ENCODE measurements around the gene SOX10. TPM values are rescaled to one million over a fixed set of nuclear protein-coding genes. Genes with fewer than 3 reads are reported as not detected.

The SOX10 gene
- total RNA-seq, 1 experiment from 2014 or later = not detected

GRCh38 chr22:37926771-37927636, 57.4 kb downstream of the SOX10 start:
- no peaks in the 10 kb centered on the region for H3K9me2 ChIP-seq (ENCODE audit: insufficient read depth)
- TF ChIP-seq POLR2AphosphoS5 (IDR thresholded peaks at IDR 0.05; ENCODE audit: low read depth, low read length) (no peak), RAD21 (IDR thresholded peaks at IDR 0.05; ENCODE audit: low read depth) (no peak), TCF7L2 (IDR thresholded peaks at IDR 0.05; ENCODE audit: borderline replicate concordance, extremely low read depth, insufficient read depth, insufficient read length) (no peak), ATF3 (IDR thresholded peaks at IDR 0.05) (no peak), CTCF (IDR thresholded peaks at IDR 0.05 in 2 of 3, conservative IDR thresholded peaks at IDR 0.05 in 1 of 3; ENCODE audit: borderline replicate concordance in 1 of 3, insufficient read depth in 1 of 3, low read depth in 2 of 3, low read length in 2 of 3) (no peak), REST (IDR thresholded peaks at IDR 0.05; ENCODE audit: low read depth) (no peak), ZNF274 (IDR thresholded peaks at IDR 0.05; ENCODE audit: low read depth, low read length) (no peak), YY1 (IDR thresholded peaks at IDR 0.05; ENCODE audit: extremely low read depth, insufficient replicate concordance, low read depth, low read length) (no peak), POLR2A (IDR thresholded peaks at IDR 0.05; ENCODE audit: borderline replicate concordance, extremely low read depth, insufficient read depth, insufficient read length) (no peak), ZFX (IDR thresholded peaks at IDR 0.05) (no peak), SIN3A (IDR thresholded peaks at IDR 0.05; ENCODE audit: low read depth) (no peak), SRF (IDR thresholded peaks at IDR 0.05; ENCODE audit: low read depth) (no peak), EGR1 (IDR thresholded peaks at IDR 0.05; ENCODE audit: low read depth) (no peak), ELF1 (IDR thresholded peaks at IDR 0.05; ENCODE audit: borderline replicate concordance, low read depth) (no peak)
- no peak overlapping the region for H2AFZ ChIP-seq (ENCODE audit: low read depth, low read length, poor library complexity, severe bottlenecking)
- no peak overlapping the region for H3K4me2 ChIP-seq (ENCODE audit: low read length)
- ChIA-PET POLR2A (no interaction called here), CTCF (no interaction called here), RAD21 (ENCODE audit: low non-redundant PET in 1 of 2, low total read pairs in 2 of 2, uncharacterized antibody in 2 of 2, unreplicated experiment in 2 of 2) (no interaction called here)
- intact Hi-C loops (cut with micrococcal nuclease) = no loop called here
- ATAC-seq (no peak), DNase-seq (ENCODE audit: low read depth, low spot score) (no peak)
- H3K27ac ChIP-seq (ENCODE audit: low read depth, low read length) = no peak overlapping the region
- no peaks in the 10 kb centered on the region for H4K20me1 ChIP-seq (ENCODE audit: insufficient read depth)
- no peaks in the 10 kb centered on the region for H3K79me2 ChIP-seq (ENCODE audit: insufficient read depth, low read length)
- no peaks in the 10 kb centered on the region for H3K27me3 ChIP-seq (ENCODE audit: insufficient read depth, low read length)
- H3K9ac ChIP-seq (ENCODE audit: low read length) = no peak overlapping the region
- BruUV-seq (replicated peaks) = no TSS peak
- H3K36me3 ChIP-seq (ENCODE audit: control insufficient read depth in 1 of 2, insufficient read depth in 2 of 2, low read length in 2 of 2) = peaks cover 7 to 17% of the 10 kb centered on the region in 2 experiments; a peak in 2 of 4 replicates
- H3K4me3 ChIP-seq (replicated peaks in 1 of 2; ENCODE audit: low read depth in 1 of 2, low read length in 2 of 2) = no peak overlapping the region
- H3K4me1 ChIP-seq (ENCODE audit: control insufficient read depth in 1 of 2, insufficient read depth in 2 of 2, low read length in 2 of 2) = no peaks in the 10 kb centered on the region
- no peaks in the 10 kb centered on the region for H3K9me3 ChIP-seq (ENCODE audit: control insufficient read depth in 1 of 2, insufficient read depth in 1 of 2, low read depth in 1 of 2, low read length in 2 of 2)
